Measurements from ENCODE around the gene TNFAIP2.

The TNFAIP2 gene

GRCh38 chr14:103121846-103122584 lies 1.2 kb upstream of the TNFAIP2 start:
- no peak for DNase-seq (ENCODE audit: low spot score)

GRCh38 chr14:103122585-103122946 lies 695 bp upstream of the TNFAIP2 start:
- DNase-seq (ENCODE audit: low spot score): no peak

GRCh38 chr14:103123634-103124500 lies 606 bp downstream of the TNFAIP2 start:
- DNase-seq (ENCODE audit: low spot score): no peak

GRCh38 chr14:103124501-103125001 lies 1.3 kb downstream of the TNFAIP2 start:
- no peak for DNase-seq (ENCODE audit: low spot score)

GRCh38 chr14:103125098-103126070 lies 2.1 kb downstream of the TNFAIP2 start:
- no peak for DNase-seq (ENCODE audit: low spot score)

GRCh38 chr14:103126088-103126872 lies 3.0 kb downstream of the TNFAIP2 start:
- DNase-seq (ENCODE audit: low spot score): no peak

GRCh38 chr14:103126873-103127304 lies 3.6 kb downstream of the TNFAIP2 start:
- no peak for DNase-seq (ENCODE audit: low spot score)

GRCh38 chr14:103127356-103127755 lies 4.1 kb downstream of the TNFAIP2 start:
- DNase-seq (ENCODE audit: low spot score): no peak

- DNase-seq (ENCODE audit: low spot score): no peak
These were observed 4.8 kb downstream of the TNFAIP2 start for GRCh38 chr14:103127861-103128598.

- DNase-seq (ENCODE audit: low spot score): no peak
These were observed 5.5 kb downstream of the TNFAIP2 start for GRCh38 chr14:103128631-103129300.

- DNase-seq (ENCODE audit: low spot score): no peak
These were observed 6.2 kb downstream of the TNFAIP2 start for GRCh38 chr14:103129301-103130016.

GRCh38 chr14:103130017-103130764 lies 6.9 kb downstream of the TNFAIP2 start:
- no peak for DNase-seq (ENCODE audit: low spot score)

GRCh38 chr14:103130965-103131364 lies 7.7 kb downstream of the TNFAIP2 start:
- DNase-seq (ENCODE audit: low spot score): no peak

GRCh38 chr14:103131580-103131979 lies 8.3 kb downstream of the TNFAIP2 start:
- DNase-seq (ENCODE audit: low spot score): no peak

- DNase-seq (ENCODE audit: low spot score): no peak
These were observed 9.3 kb downstream of the TNFAIP2 start for GRCh38 chr14:103132381-103133209.

GRCh38 chr14:103133210-103134140 lies 10.2 kb downstream of the TNFAIP2 start:
- DNase-seq (ENCODE audit: low spot score): no peak

Measured in putamen (tissue), 1 donor.